ENCODE data around the gene RDH5. TPM values are rescaled to one million over a fixed set of nuclear protein-coding genes. Genes with fewer than 3 reads are reported as not detected.

The RDH5 gene
- total and polyA plus RNA-seq, 8 donors, result 4.3 to 11.6 (median 10.2) TPM

- TF ChIP-seq CTCF (IDR thresholded peaks at IDR 0.05), result no peak
- Histone ChIP-seq H3K27ac (no peak overlapping the region), H3K4me1 (no peaks in the 10 kb centered on the region), H3K9me3 (no peaks in the 10 kb centered on the region), H3K27me3 (no peaks in the 10 kb centered on the region), H3K36me3 (peaks cover 0 to 4% of the 10 kb centered on the region in 2 donors), H3K4me3 (no peak overlapping the region)
- no peak for DNase-seq
- intact Hi-C loops (cut with DNase I), result no loop called here
- ATAC-seq, result no peak
Measured at GRCh38 chr12:55698241-55698955, 21.8 kb upstream of the RDH5 start.

GRCh38 chr12:55698965-55699364, 21.2 kb upstream of the RDH5 start:
- Histone ChIP-seq H3K4me1 (no peaks in the 10 kb centered on the region), H3K27ac (no peak overlapping the region), H3K36me3 (peaks cover 0 to 3% of the 10 kb centered on the region in 2 donors), H3K4me3 (no peak overlapping the region), H3K9me3 (no peaks in the 10 kb centered on the region), H3K27me3 (no peaks in the 10 kb centered on the region)
- no peak for TF ChIP-seq CTCF (IDR thresholded peaks at IDR 0.05)
- DNase-seq, result no peak
- intact Hi-C loops (cut with DNase I), result no loop called here
- no peak for ATAC-seq

GRCh38 chr12:55699471-55700055, 20.6 kb upstream of the RDH5 start:
- no peak for ATAC-seq
- TF ChIP-seq CTCF (IDR thresholded peaks at IDR 0.05), result no peak

GRCh38 chr12:55700255-55701018, 19.8 kb upstream of the RDH5 start:
- TF ChIP-seq CTCF (IDR thresholded peaks at IDR 0.05), result no peak
- Histone ChIP-seq H3K4me1 (no peaks in the 10 kb centered on the region), H3K27me3 (no peaks in the 10 kb centered on the region), H3K36me3 (no peaks in the 10 kb centered on the region), H3K4me3 (no peak overlapping the region), H3K9me3 (no peaks in the 10 kb centered on the region), H3K27ac (no peak overlapping the region)
- intact Hi-C loops (cut with DNase I), result no loop called here
- DNase-seq, result no peak
- no peak for ATAC-seq

More at GRCh38 chr12:55699471-55700055, 20.6 kb upstream of the RDH5 start:
- no peaks in the 10 kb centered on the region for H3K36me3 ChIP-seq
- intact Hi-C loops (cut with DNase I), result no loop called here
- H3K9me3 ChIP-seq, result no peaks in the 10 kb centered on the region
- H3K27ac ChIP-seq, result no peak overlapping the region
- no peaks in the 10 kb centered on the region for H3K4me1 ChIP-seq
- H3K27me3 ChIP-seq, result no peaks in the 10 kb centered on the region
- DNase-seq, result no peak
- H3K4me3 ChIP-seq, result no peak overlapping the region

- ATAC-seq, result no peak
- H3K27me3 ChIP-seq, result peaks cover 0 to 19% of the 10 kb centered on the region in 2 donors
- H3K9me3 ChIP-seq, result no peaks in the 10 kb centered on the region
- no peak overlapping the region for H3K27ac ChIP-seq
- TF ChIP-seq CTCF (IDR thresholded peaks at IDR 0.05), result no peak
- H3K4me3 ChIP-seq, result no peak overlapping the region
- intact Hi-C loops (cut with DNase I), result no loop called here
- DNase-seq, result no peak
- peaks cover 0 to 9% of the 10 kb centered on the region in 2 donors for H3K4me1 ChIP-seq
- no peaks in the 10 kb centered on the region for H3K36me3 ChIP-seq
Measured at GRCh38 chr12:55702861-55703260, 17.3 kb upstream of the RDH5 start.

Data from left lung (tissue), 10 donors.